ENCODE data around the gene VEPH1. TPM values are rescaled to one million over a fixed set of nuclear protein-coding genes. Genes with fewer than 3 reads are reported as not detected.

The VEPH1 gene
- total and polyA plus RNA-seq, 2 donors (not counting 1 experiment from before 2014, with no cell fraction given), result not detected

GRCh38 chr3:157301755-157302154, 201.5 kb downstream of the VEPH1 start:
- no peaks in the 10 kb centered on the region for H3K27me3 ChIP-seq (replicated peaks in 1 of 4; ENCODE audit: control extremely low read depth in 1 of 4, control insufficient read depth in 3 of 4, insufficient read depth in 4 of 4, low read length in 3 of 4)
- 94% methylated on average over 2 of the region's 2 CpGs for WGBS (ENCODE audit: insufficient coverage)
- H3K4me1 ChIP-seq (ENCODE audit: control insufficient read depth in 2 of 2, insufficient read depth in 2 of 2, low read length in 2 of 2), result no peaks in the 10 kb centered on the region
- H4K20me1 ChIP-seq (ENCODE audit: control insufficient read depth, insufficient read depth, low read length, poor library complexity, severe bottlenecking), result no peaks in the 10 kb centered on the region
- H3K36me3 ChIP-seq (replicated peaks in 1 of 2; ENCODE audit: control extremely low read depth in 1 of 2, control insufficient read depth in 1 of 2, extremely low read depth in 1 of 2, insufficient read depth in 2 of 2, low read length in 1 of 2), result no peaks in the 10 kb centered on the region
- H3K4me3 ChIP-seq (ENCODE audit: control extremely low read depth in 1 of 5, extremely low read depth in 1 of 5, insufficient read depth in 1 of 5, low read depth in 2 of 5, low read length in 4 of 5), result no peak overlapping the region
- TF ChIP-seq CTCF (IDR thresholded peaks at IDR 0.05) (no peak), EZH2 (IDR thresholded peaks at IDR 0.05; ENCODE audit: borderline replicate concordance, insufficient read depth, low read depth, low read length, poor library complexity, severe bottlenecking) (no peak)
- intact Hi-C loops (cut with micrococcal nuclease), result no loop called here
- CTCF ChIA-PET, result no interaction called here
- no peak overlapping the region for H3K27ac ChIP-seq (ENCODE audit: low read length in 2 of 2)
- Mint-ChIP-seq H3K27ac (no peak overlapping the region), H3K9me3 (ENCODE audit: insufficient read depth) (no peaks in the 10 kb centered on the region), H3K4me1 (no peaks in the 10 kb centered on the region), H3K27me3 (no peaks in the 10 kb centered on the region), H3K4me3 (no peak overlapping the region)
- H3K4me2 ChIP-seq (replicated peaks; ENCODE audit: low read depth, low read length, poor library complexity, severe bottlenecking), result no peak overlapping the region
- POLR2A ChIA-PET, result no interaction called here
- DNase-seq (no peak), ATAC-seq (ENCODE audit: low read depth) (no peak)
- H3K9me3 ChIP-seq (ENCODE audit: control extremely low read depth in 1 of 3, control insufficient read depth in 2 of 3, insufficient read depth in 1 of 3, low read length in 2 of 3), result no peaks in the 10 kb centered on the region
- H3K9ac ChIP-seq (ENCODE audit: low read length), result no peak overlapping the region
- H2AFZ ChIP-seq (ENCODE audit: insufficient read depth, low read depth, low read length, poor library complexity, severe bottlenecking), result no peak overlapping the region
- no peaks in the 10 kb centered on the region for H3K79me2 ChIP-seq (ENCODE audit: control insufficient read depth, insufficient read depth, low read length)

- H2AFZ ChIP-seq (ENCODE audit: insufficient read depth, low read depth, low read length, poor library complexity, severe bottlenecking), result no peak overlapping the region
- Mint-ChIP-seq H3K27me3 (no peaks in the 10 kb centered on the region), H3K4me3 (no peak overlapping the region), H3K4me1 (no peaks in the 10 kb centered on the region), H3K9me3 (ENCODE audit: insufficient read depth) (no peaks in the 10 kb centered on the region), H3K27ac (no peak overlapping the region)
- TF ChIP-seq EZH2 (IDR thresholded peaks at IDR 0.05; ENCODE audit: borderline replicate concordance, insufficient read depth, low read depth, low read length, poor library complexity, severe bottlenecking) (no peak), CTCF (IDR thresholded peaks at IDR 0.05) (no peak)
- H3K36me3 ChIP-seq (replicated peaks in 1 of 2; ENCODE audit: control extremely low read depth in 1 of 2, control insufficient read depth in 1 of 2, extremely low read depth in 1 of 2, insufficient read depth in 2 of 2, low read length in 1 of 2), result no peaks in the 10 kb centered on the region
- intact Hi-C loops (cut with micrococcal nuclease), result no loop called here
- WGBS (ENCODE audit: insufficient coverage), result 96% methylated on average over 6 of the region's 9 CpGs
- CTCF ChIA-PET, result no interaction called here
- H3K4me2 ChIP-seq (replicated peaks; ENCODE audit: low read depth, low read length, poor library complexity, severe bottlenecking), result no peak overlapping the region
- no peak overlapping the region for H3K27ac ChIP-seq (ENCODE audit: low read length in 2 of 2)
- ATAC-seq (ENCODE audit: low read depth) (no peak), DNase-seq (no peak)
- POLR2A ChIA-PET, result no interaction called here
- H3K9me3 ChIP-seq (ENCODE audit: control extremely low read depth in 1 of 3, control insufficient read depth in 2 of 3, insufficient read depth in 1 of 3, low read length in 2 of 3), result no peaks in the 10 kb centered on the region
- no peaks in the 10 kb centered on the region for H4K20me1 ChIP-seq (ENCODE audit: control insufficient read depth, insufficient read depth, low read length, poor library complexity, severe bottlenecking)
- no peak overlapping the region for H3K9ac ChIP-seq (ENCODE audit: low read length)
- H3K27me3 ChIP-seq (replicated peaks in 1 of 4; ENCODE audit: control extremely low read depth in 1 of 4, control insufficient read depth in 3 of 4, insufficient read depth in 4 of 4, low read length in 3 of 4), result no peaks in the 10 kb centered on the region
- H3K4me1 ChIP-seq (ENCODE audit: control insufficient read depth in 2 of 2, insufficient read depth in 2 of 2, low read length in 2 of 2), result no peaks in the 10 kb centered on the region
- H3K4me3 ChIP-seq (ENCODE audit: control extremely low read depth in 1 of 5, extremely low read depth in 1 of 5, insufficient read depth in 1 of 5, low read depth in 2 of 5, low read length in 4 of 5), result no peak overlapping the region
- H3K79me2 ChIP-seq (ENCODE audit: control insufficient read depth, insufficient read depth, low read length), result no peaks in the 10 kb centered on the region
Measured at GRCh38 chr3:157300981-157301663, 202.1 kb downstream of the VEPH1 start.

Data from B cell (primary cell).